GM19025 (cell line): Measurements from ENCODE around the gene FOXN4.

ENCODE experiments used
- ATAC-seq: cut with Tn5 transposase; IDR thresholded peaks from one replicate; pipeline ENCODE4 v1.9.1; 2021; ENCODE audit warnings: mild to moderate bottlenecking, low read depth, moderate library complexity; ENCODE audit not compliant: unreplicated experiment

Gene FOXN4

DNA sequence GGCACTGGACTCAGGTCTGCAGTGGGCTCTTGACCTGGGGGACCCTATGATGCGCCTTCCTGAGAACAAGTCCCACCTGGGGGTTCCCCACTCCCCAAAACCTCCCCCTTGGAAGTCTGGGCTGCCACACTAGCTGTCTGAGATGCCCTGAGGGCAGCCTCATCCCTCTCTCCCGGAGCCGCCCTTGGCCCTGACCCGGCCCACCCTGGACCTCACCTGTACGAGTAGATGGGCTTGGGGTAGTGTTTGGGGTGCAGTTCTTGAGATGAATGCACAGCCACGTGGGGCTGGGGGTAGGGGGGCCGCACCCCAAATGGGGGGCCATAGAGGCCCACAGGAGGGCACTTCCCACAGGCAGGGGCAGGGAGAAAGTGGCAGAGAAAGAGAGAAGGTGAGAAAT, 21.9 kb downstream of the FOXN4 start:
- ATAC-seq = no peak

DNA sequence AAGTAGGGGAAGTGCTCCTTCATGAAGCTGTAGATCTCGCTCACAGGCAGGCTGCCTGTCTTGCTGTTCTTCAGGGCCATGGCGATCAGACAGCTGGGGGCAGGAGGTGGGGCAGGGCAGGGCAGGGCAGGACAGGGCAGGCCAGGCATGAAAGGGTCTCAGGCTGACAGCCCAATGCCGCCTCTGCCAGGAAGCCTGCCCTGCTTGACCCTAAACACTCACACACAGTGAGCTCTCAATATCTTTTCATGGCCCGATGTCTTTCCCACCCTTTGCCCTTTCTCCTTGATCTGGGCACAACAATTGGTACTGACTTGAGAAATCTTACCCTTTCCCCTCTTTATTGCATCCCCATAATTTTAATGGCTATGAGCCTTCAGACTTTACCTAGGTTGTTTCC, 22.4 kb downstream of the FOXN4 start:
- no peak for ATAC-seq

DNA sequence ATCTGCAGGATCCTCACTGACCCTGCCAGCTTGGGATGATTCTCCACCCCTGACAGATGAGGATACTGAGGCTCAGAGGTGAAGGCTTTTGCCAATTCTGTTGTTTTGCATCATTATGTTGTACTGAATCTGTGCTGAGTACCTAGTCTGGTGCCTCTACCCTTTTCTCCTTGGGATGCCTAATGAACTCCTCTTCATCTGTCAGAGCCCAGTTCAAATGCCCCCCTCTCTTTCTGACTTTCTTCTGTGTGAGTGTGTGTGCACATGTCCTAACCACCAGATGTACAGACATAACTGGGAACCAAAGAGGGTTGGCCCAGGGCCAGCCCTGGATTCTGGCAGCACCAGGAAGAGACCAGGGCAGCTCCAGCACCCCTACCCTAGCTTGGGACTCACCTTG, 22.8 kb downstream of the FOXN4 start:
- no peak for ATAC-seq

DNA sequence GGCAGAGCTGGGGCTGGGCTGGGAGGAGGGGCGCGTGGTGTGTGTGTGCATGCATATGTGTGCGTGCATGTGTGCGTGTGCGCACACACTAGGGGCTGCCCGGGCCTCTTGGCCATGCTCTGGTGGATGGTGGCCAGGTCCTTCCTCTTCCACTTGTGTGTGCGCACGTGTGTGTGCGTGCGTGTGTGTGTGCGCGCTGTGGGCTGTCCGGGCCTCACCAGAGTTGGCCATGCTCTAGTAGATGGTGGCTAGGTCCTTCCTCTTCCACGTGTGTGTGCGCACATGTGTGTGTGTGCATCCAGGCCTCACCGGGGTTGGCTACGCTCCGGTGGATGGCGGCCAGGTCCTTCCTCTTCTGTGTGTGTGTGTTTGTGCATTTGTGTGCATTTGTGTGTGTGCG, 24.7 kb downstream of the FOXN4 start:
- no peak for ATAC-seq

DNA sequence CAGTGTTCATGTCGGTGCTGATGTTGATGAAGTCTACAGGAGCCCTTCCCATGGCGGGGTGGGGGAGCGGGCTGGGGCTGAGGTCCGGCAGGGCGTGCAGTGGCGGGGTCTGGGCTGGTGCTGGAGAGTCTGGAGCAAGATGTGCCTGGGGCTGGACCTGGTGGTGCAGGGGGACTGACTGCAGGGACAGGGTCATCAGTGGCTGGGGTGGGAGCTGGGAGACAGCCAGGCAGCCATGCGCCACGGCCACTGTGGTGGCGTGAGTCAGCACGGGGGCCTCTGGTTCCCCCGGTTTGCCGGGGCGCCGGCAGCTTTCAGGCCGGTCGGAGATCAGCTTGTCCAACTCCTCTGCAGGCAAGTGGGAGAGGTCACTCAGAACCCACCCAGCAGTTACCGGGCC, 27.6 kb downstream of the FOXN4 start:
- ATAC-seq = no peak

DNA sequence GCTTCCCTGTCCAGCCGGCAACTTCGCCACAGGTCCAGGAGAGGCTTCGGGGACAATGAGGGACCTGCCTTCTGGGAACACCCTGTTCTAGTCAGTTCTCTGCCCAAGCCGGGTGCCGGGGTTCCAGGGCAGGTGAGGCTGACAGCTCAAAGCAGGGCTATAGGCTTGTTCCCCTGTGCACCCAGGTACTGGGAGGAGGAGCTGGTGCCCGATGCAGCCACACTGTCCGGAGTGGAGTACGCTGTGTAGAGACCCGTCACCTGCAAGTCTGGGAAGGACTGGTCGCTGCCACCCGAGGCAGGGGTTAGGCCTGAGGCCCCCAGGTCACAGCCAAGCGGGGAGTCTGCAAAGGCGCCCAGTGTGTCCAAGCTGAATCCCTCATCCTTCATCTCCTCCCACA, 29.6 kb downstream of the FOXN4 start:
- ATAC-seq = no peak

DNA sequence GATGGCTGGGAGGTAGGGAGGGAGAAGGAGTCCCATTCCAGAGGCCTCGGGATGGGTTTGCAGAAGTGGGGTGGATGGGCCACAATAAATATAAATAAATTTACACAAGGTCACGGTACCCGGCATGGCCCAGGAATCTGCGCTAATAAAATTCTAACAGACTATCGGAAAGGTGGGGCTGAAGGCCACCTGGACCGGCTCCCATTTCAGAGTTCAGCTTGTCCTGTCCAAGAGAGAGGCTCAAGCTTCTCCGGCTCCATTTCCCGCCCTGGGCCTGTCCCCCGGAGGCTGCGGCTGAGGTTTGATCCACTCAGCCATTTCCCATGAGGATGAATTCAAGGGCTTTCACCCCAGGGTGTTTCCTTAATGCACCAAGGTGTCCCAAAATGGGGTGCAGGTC, 30.2 kb downstream of the FOXN4 start:
- ATAC-seq = no peak

DNA sequence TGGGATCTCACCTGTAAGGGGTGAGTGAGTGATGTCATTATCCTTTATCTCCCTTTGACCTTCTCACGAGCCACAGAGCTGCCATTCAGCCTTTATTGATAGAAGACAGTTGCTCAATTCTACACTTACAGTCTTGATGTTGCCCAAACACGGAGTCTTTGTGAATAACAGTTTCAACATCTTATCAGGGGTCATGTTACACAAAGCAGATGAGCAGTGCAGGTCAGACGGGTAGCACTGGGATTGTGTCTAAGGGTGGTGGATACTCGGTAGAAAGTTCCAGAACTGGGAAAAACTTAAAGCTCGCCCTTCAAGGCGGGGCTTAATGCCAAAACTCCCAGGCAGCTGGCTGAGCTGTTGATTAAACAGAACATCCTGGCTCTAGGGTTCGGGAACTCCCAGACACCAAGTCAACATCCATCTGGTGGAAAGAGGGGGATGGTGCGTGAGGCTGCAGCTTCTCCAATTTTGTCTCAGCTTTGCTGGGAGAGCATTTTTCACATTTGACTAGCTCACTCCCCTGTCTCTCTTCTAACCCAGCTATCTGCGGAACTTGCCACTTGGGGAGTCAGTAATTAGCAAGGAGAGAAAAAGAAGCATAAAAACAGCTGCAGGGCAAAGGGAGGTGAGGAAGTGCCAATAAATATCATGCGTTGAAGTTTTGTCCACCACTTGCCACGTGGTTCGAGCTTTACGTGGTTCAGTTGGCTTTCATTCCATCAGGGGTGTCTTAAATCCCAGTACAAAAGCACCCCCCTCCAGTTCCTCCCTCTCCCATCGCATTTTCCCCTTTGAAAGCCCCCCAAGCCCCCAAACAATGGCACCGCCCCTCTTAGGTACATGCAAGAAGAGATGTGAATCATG, 31.0 kb downstream of the FOXN4 start:
- no peak for ATAC-seq

DNA sequence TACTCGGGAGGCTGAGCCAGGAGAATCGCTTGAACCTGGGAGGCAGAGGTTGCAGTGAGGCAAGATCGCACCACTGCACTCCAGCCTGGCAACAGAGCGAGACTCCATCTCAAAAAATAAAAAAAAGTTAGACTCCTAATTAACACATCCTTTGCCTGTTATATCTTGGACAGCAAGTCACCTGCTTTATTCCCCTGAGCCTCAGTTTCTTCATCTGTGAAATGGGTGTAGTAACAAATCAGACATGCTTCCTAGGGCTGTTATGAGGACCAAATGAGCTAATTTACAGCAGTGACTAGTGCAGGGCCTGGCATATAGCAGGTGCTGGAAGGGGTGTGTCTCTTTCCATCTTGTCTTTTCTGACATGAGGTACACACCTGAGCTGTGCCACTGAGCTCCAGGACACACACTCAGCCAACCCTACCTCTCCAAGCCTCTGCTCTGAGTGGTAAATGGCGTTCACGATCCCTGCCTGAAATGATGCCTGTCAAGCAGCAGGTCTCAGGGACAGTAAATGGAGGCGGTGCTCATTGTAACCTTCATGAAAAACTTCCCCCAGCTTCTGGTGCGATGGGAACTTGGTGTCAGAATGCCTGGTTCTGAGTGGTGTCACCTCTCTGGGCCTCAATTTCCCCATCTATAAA, 31.7 kb downstream of the FOXN4 start:
- no peak for ATAC-seq

DNA sequence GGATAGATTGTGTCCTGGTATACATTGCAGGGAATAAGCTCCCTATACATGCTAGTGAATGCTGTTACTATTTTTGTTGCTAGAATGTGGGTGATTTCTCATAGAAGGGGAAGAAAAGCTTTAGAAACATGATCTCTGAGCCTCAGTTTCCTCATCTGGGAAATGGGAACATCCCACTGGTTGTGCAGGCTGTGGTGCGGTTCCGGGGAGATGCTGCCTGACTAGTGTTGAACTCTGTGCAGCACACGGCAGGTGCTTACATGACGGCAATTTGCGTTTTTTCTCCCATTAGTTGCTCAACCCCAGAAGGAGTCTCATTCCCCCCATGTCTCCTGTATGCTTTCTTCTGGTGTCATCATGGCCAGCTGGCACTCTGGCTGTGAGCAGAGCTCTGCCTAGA, 32.9 kb downstream of the FOXN4 start:
- no peak for ATAC-seq

DNA sequence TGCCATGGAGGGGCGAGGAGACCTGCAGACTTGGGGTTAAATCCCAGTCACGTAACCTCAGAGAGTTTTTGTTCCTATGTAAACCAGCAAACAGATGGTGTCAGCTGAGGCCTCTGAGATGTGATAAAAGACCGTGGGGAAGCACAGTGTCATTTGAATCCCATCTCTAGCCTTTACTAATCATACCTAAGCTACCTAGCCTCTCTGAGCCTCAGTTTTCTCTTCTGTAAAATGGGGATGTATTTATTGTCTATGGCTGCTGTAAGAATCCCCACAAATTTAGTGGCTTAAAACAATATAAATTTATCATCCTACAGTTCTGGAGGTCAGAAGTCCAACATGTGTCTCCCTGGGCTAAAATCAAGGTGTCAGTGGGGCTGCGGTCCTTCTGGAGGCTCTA, 33.9 kb downstream of the FOXN4 start:
- no peak for ATAC-seq

DNA sequence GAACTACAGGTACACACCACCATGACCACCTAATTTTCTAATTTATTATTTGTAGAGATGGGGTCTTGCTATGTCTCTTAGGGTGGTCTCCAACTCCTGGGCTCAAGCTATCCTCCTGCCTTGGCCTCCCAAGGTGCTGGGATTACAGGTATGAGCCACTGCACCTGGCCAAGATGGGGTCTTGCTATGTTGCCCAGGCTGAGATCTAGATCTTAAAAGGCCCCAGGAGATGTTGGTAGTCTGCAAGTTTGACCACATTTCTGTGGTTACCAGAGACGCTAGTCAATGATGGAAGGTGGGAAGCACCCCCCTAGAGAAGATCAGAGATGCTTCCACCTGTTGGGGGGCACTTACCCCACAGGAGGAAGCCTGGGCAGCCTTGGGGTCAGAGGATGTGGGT, 34.7 kb downstream of the FOXN4 start:
- no peak for ATAC-seq

DNA sequence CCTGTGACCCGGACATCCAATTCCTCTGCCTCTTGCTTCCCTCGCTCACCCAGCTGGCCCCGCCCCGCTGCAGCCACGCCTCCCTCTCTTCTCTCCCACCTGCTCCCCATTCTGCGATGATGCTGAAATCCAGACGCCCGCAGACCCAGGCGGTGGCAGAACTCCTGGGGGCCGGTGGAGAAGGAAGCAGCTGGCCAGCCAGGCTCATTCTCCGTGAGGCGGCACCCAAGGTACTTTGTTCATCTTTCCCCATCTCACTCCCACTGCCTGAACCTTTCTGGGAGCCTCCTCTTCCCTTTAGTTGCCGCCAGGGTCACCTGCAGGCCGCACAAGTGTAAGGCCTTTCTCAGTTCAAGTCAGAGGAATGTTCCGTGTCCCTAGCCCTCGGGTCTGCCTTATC, 35.7 kb downstream of the FOXN4 start:
- ATAC-seq = no peak

DNA sequence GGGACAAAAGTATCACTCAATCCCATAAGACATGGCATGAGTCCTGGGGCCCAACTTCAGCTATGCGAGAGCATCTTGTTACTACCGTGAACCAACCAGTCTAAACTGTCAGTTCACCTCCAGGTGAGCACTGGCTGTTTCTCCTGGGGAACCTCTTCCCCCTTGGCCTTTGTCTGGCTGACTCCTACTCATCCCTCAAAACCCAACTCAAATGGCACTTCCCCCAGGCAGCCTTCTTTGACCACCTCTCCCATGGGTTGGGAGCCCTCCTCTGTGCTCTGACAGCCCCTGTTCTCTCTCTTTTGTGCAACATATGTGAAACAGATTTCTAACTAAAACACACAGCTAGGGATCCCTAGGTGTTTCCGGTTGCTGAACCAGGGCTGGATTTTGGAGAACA, 37.7 kb downstream of the FOXN4 start:
- ATAC-seq = no peak

DNA sequence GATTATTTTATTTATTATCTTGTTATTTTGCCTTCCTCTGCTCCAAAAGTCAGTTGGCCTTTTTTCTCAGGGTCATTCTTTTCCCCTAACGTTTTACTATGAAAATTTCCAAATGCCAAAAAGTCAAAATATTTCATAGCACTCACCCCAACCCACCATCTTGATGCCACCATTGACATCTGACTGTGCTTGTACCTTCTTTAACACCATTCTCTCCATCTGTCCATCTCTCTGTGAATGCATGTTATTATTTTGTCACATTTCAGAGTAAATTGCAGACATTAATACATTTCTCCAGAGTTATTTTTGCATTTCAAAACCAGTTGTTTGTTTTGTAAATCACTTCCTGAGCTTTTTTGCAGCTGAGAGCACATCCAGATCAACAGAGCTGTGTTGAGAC, 38.6 kb downstream of the FOXN4 start:
- ATAC-seq = no peak

DNA sequence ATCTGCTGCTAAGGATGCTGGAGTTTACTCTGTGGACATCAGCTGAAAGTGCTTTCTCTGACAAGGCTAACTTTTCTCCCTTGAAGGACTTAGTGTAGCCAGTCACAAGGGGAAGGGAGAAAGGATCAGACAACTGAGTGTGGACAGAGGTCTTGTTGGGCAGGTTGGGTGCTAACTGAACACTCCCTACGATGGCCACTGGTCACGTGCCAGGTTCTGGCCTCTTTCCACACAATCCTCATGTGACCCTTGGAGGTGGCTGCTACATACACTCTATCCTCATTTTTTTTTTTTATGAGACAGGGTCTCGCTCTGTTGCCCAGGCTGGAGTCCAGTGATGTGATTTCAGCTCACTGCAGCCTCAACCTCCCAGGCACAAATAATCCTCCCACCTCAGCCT, 39.7 kb downstream of the FOXN4 start:
- ATAC-seq = no peak

DNA sequence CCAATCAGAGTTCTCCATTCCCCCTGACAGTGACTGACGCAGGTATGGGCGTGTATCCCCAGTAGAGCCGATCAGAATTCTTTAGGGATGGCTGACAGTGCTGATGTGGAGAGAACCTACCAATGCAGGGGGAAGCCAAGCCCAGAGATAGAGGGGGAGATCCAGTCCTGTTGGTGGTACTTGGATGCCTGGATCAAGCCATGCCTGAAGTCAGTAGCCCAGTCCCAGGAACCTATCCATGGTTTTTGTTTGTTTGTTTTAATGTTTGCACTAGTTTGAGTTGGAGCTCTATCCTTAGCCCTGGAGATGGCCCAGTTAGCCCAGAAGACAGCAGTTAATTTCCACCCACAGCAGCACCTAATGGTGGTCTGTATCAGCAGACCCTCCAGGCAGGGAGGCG, 40.2 kb downstream of the FOXN4 start:
- ATAC-seq = no peak

DNA sequence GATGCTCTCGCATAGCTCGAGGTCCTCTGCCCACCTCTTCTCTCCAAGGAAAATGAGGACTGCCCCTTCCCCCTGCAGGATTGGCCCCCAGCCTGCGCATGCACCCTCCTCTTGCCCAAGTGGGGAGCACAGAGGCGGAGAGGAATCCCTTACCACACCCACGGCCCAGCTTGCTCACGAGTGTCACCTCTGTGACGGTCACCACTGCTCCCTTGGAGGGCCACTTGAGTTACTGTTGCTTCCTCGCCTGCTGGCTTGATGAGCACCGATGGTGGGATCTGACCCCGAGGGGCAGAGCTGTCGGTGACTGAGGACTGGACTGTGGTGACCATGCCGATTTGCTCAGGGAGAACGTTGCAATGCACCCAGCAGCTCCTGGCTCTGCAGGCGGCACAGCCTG, 41.7 kb downstream of the FOXN4 start:
- no peak for ATAC-seq

DNA sequence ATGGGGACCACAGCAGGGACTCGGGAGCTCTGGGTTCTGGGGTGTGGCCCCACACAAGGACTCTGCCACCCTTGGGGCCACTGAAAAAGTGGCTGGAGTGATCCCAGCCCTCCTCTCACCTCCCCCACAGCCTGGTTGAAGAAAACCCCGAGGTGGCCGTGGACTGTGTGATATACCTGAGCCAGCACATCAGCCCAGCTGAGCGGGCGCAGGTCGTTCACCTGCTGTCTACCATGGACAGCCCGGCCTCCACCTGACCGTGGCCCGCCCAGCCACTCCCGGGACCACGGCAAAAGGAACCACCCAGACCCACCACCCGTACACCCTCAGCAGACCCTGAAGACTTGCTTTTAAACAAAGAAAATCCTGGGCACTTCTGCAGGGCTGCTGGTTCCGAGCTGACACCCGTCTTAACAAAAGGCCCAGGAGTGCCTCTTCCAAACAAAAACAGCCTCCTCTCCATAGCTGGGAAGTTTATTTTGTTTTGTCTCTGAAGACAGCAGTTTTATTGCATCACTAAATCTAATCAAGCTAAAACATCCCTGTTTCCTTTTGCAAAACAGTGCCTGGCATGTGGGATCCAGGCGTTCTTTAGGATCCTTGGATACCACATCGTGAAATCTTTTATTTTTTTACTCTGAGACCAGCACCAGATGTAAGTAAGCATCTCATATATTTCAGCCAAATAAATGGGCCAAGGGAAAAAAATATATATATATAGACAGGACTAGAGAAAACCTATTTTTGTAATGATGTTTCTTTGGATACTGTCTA, 42.8 kb downstream of the FOXN4 start:
- no peak for ATAC-seq

DNA sequence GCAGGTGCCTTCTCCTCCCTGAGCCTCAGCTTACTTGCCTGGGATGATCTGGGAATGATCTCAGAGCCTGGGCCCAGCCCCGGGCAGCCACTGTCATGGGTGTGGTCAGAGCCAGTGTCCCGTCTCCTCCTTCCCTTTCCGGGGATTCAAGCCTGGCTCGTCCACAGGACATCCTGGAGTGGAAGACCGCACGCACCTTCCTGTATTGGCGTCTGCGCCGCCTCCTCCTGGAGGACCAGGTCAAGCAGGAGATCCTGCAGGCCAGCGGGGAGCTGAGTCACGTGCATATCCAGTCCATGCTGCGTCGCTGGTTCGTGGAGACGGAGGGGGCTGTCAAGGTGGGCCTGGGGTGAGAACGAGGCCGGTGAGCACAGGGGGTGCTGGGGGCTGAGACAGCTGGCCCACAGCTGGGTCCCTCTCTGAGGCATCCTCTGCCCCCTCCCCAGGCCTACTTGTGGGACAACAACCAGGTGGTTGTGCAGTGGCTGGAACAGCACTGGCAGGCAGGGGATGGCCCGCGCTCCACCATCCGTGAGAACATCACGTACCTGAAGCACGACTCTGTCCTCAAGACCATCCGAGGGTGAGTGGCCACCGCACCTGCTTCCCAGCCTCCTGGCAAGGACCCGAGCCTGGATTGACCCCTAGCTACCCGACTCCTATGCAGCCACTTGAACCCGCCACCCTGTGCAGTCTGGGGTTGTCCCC, 44.0 kb downstream of the FOXN4 start:
- no peak for ATAC-seq
